Upper lobe of left lung (tissue), 6 donors: Measurements from ENCODE around the gene MAPK8IP3. TPM values are rescaled to one million over a fixed set of nuclear protein-coding genes. Genes with fewer than 3 reads are reported as not detected.

Source experiments
- ATAC-seq, 2 donors: fragments of 200-7000 bp; cut with Tn5 transposase; one replicate each; pipeline ENCODE4 v1.9.1; 2022; ENCODE audit warnings: mild to moderate bottlenecking in 2 of 2, moderate library complexity in 2 of 2; ENCODE audit not compliant: low FRiP score in 2 of 2
- DNase-seq, 2 donors: peaks; one replicate each; pipeline ENCODE4 v3.0.0-alpha.2; 2019 to 2020
- H3K27ac ChIP-seq, 4 donors: fragments of 200-600 bp; sonication (generic); one replicate each; pipeline ENCODE4 v1.5.1; 2016 to 2019
- H3K27me3 ChIP-seq, 4 donors: fragments of 200-600 bp; sonication (generic); one replicate each; pipeline ENCODE4 v1.5.1; 2017 to 2019
- H3K36me3 ChIP-seq, 4 donors: fragments of 200-600 bp; sonication (generic); one replicate each; pipeline ENCODE4 v1.5.1; 2016 to 2019
- H3K4me1 ChIP-seq, 4 donors: fragments of 200-600 bp; sonication (generic); one replicate each; pipeline ENCODE4 v1.5.1; 2018 to 2019
- H3K4me3 ChIP-seq, 4 donors: fragments of 200-600 bp; sonication (generic); one replicate each; pipeline ENCODE4 v1.5.1; 2017 to 2019; ENCODE audit warnings: mild to moderate bottlenecking in 2 of 4, moderate library complexity in 1 of 4
- H3K9me3 ChIP-seq, 4 donors: fragments of 200-600 bp; sonication (generic); one replicate each; pipeline ENCODE4 v1.5.1; 2018 to 2019
- CTCF ChIP-seq, 6 experiments: fragments of 450-650 bp in 4 of 6; fragments of 200-600 bp in 2 of 6; sonication (generic) in 2 of 6; IDR thresholded peaks; one replicate each; pipeline ENCODE4 v1.5.1; 2016 to 2019; ENCODE audit warnings: antibody characterized with exemption in 6 of 6
- EP300 ChIP-seq, 4 donors: sonication (generic); formaldehyde crosslinking; IDR thresholded peaks; one replicate each; pipeline ENCODE4 v1.5.1; 2017; ENCODE audit warnings: antibody characterized with exemption in 4 of 4, control low read depth in 2 of 4
- POLR2A ChIP-seq, 4 donors: fragments of 450-650 bp; IDR thresholded peaks; one replicate each; pipeline ENCODE4 v1.5.1; 2016 to 2017; ENCODE audit warnings: antibody characterized with exemption in 4 of 4, mild to moderate bottlenecking in 2 of 4
- POLR2AphosphoS5 ChIP-seq, 2 donors: sonication (generic); formaldehyde crosslinking; IDR thresholded peaks; one replicate each; pipeline ENCODE4 v1.5.1; 2017; ENCODE audit warnings: antibody characterized with exemption in 2 of 2
- WGBS, 2 donors: methylation state at CpG; one replicate each; pipeline ENCODE4 v1.1.5; 2017 to 2018; 5-methylcytosine and 5-hydroxymethylcytosine counted together
- total RNA-seq, 6 donors: library from RNA; depleted of rRNA in 4 of 6; stranded (reverse); fragments of >200 nt in 4 of 6; gene quantifications; one replicate each; pipeline versions ENCODE4 v1.1.0 to v1.2.1, GENCODE V29; 2016 to 2021
- donor health status: DM: no; HTN: no; CAD: no; lungs with moderate emphysema.
- donor health status: DM: no; HTN: yes; CAD: no; lungs with severe emphysema.

The MAPK8IP3 gene
- total RNA-seq, 6 donors from 2014 or later = 46.4 to 505 (median 71.9) TPM

- no peak for DNase-seq
- Histone ChIP-seq H3K27me3 (no peaks in the 10 kb centered on the region), H3K9me3 (no peaks in the 10 kb centered on the region), H3K4me1 (no peaks in the 10 kb centered on the region), H3K36me3 (peaks cover 50 to 96% (median 84%) of the 10 kb centered on the region in 4 donors), H3K4me3 (no peak overlapping the region), H3K27ac (no peak overlapping the region)
- 90 to 92% methylated on average over 2 of the region's 2 CpGs for WGBS, 2 donors
- TF ChIP-seq POLR2A (IDR thresholded peaks at IDR 0.05) = no peak
- no peak for TF ChIP-seq EP300 (IDR thresholded peaks at IDR 0.05)
- TF ChIP-seq POLR2AphosphoS5 (IDR thresholded peaks at IDR 0.05) = no peak
- no peak for TF ChIP-seq CTCF (IDR thresholded peaks at IDR 0.05)
- ATAC-seq = no peak
Measured at GRCh38 chr16:1661826-1662225, 44.2 kb upstream of the MAPK8IP3 start.

- H3K27me3 ChIP-seq = no peaks in the 10 kb centered on the region
- no peaks in the 10 kb centered on the region for H3K4me1 ChIP-seq
- H3K27ac ChIP-seq = no peak overlapping the region
- TF ChIP-seq CTCF (IDR thresholded peaks at IDR 0.05) = no peak
- TF ChIP-seq POLR2A (IDR thresholded peaks at IDR 0.05) = no peak
- no peak for TF ChIP-seq POLR2AphosphoS5 (IDR thresholded peaks at IDR 0.05)
- no peak for TF ChIP-seq EP300 (IDR thresholded peaks at IDR 0.05)
- no peaks in the 10 kb centered on the region for H3K9me3 ChIP-seq
- H3K36me3 ChIP-seq = peaks cover 52 to 96% (median 84%) of the 10 kb centered on the region in 4 donors
- ATAC-seq (no peak), DNase-seq (no peak)
- WGBS, 2 donors = 93 to 95% methylated on average over 19 to 20 of the region's 20 CpGs
- no peak overlapping the region for H3K4me3 ChIP-seq
Measured at GRCh38 chr16:1662543-1662942, 43.5 kb upstream of the MAPK8IP3 start.

GRCh38 chr16:1665829-1666228, 40.2 kb upstream of the MAPK8IP3 start:
- no peak overlapping the region for H3K27ac ChIP-seq
- no peaks in the 10 kb centered on the region for H3K9me3 ChIP-seq
- no peak for TF ChIP-seq EP300 (IDR thresholded peaks at IDR 0.05)
- no peak for TF ChIP-seq POLR2A (IDR thresholded peaks at IDR 0.05)
- ATAC-seq (no peak), DNase-seq (no peak)
- H3K4me3 ChIP-seq = no peak overlapping the region
- H3K27me3 ChIP-seq = no peaks in the 10 kb centered on the region
- WGBS, 2 donors = 95% methylated on average over 12 to 14 of the region's 15 CpGs
- H3K4me1 ChIP-seq = no peaks in the 10 kb centered on the region
- H3K36me3 ChIP-seq = peaks cover 72 to 96% (median 92%) of the 10 kb centered on the region in 4 donors

- H3K36me3 ChIP-seq = peaks cover 76 to 99% (median 95%) of the 10 kb centered on the region in 4 donors
- ATAC-seq = no peak
Measured at GRCh38 chr16:1666316-1666715, 39.7 kb upstream of the MAPK8IP3 start.

GRCh38 chr16:1667271-1667670, 38.7 kb upstream of the MAPK8IP3 start:
- DNase-seq (no peak), ATAC-seq (no peak)
- Histone ChIP-seq H3K9me3 (no peaks in the 10 kb centered on the region), H3K4me3 (no peak overlapping the region), H3K36me3 (peaks cover 82 to 100% (median 99%) of the 10 kb centered on the region in 4 donors), H3K4me1 (no peaks in the 10 kb centered on the region), H3K27me3 (no peaks in the 10 kb centered on the region), H3K27ac (no peak overlapping the region)
- 93 to 95% methylated on average over 6 to 7 of the region's 8 CpGs for whole genome bisulfite sequencing, 2 donors
- no peak for TF ChIP-seq POLR2A (IDR thresholded peaks at IDR 0.05)
- TF ChIP-seq POLR2AphosphoS5 (IDR thresholded peaks at IDR 0.05) = no peak
- TF ChIP-seq EP300 (IDR thresholded peaks at IDR 0.05) = no peak
- no peak for TF ChIP-seq CTCF (IDR thresholded peaks at IDR 0.05)

More at GRCh38 chr16:1666316-1666715, 39.7 kb upstream of the MAPK8IP3 start:
- Histone ChIP-seq H3K9me3 (no peaks in the 10 kb centered on the region), H3K27me3 (no peaks in the 10 kb centered on the region), H3K4me3 (no peak overlapping the region), H3K27ac (no peak overlapping the region), H3K4me1 (no peaks in the 10 kb centered on the region)
- no peak for DNase-seq
- 91 to 93% methylated on average over 12 to 13 of the region's 13 CpGs for WGBS, 2 donors
- no peak for TF ChIP-seq POLR2A (IDR thresholded peaks at IDR 0.05)

- no peak overlapping the region for H3K4me3 ChIP-seq
- H3K36me3 ChIP-seq = peaks cover 79 to 100% (median 98%) of the 10 kb centered on the region in 4 donors
- 95 to 96% methylated on average over 14 of the region's 14 CpGs for WGBS, 2 donors
- no peaks in the 10 kb centered on the region for H3K9me3 ChIP-seq
- H3K27me3 ChIP-seq = no peaks in the 10 kb centered on the region
- no peak overlapping the region for H3K27ac ChIP-seq
- H3K4me1 ChIP-seq = no peaks in the 10 kb centered on the region
- ATAC-seq (no peak), DNase-seq (no peak)
- TF ChIP-seq POLR2AphosphoS5 (IDR thresholded peaks at IDR 0.05) (no peak), EP300 (IDR thresholded peaks at IDR 0.05) (no peak), POLR2A (IDR thresholded peaks at IDR 0.05) (no peak), CTCF (IDR thresholded peaks at IDR 0.05) (no peak)
Measured at GRCh38 chr16:1667916-1668315, 38.1 kb upstream of the MAPK8IP3 start.
